HepG2 (cell line): ENCODE data around the gene FAM20A. TPM values are rescaled to one million over a fixed set of nuclear protein-coding genes. Genes with fewer than 3 reads are reported as not detected.

Source experiments
- ATAC-seq: fragments of 200-7000 bp; cut with Tn5 transposase; 3 replicates; pipeline ENCODE4 v1.9.1; 2020; ENCODE audit warnings: mild to moderate bottlenecking, moderate library complexity
- BruUV-seq: library from RNA; stranded (reverse); fragments of 400-500 nt; replicated peaks from 2 replicates; lab custom pipeline; 2021; lab: Mats Ljungman, UMichigan
- CTCF ChIA-PET: fragments of 300-600 bp; formaldehyde crosslinking; extraction: SDS; loops from one replicate; lab custom pipeline; 2021; ENCODE audit warnings: low total read pairs, inconsistent platforms, low intra/inter-chr PET ratio; lab: Yijun Ruan, JAX
- POLR2A ChIA-PET: fragments of 350-600 bp; sonication (Branson Sonifier 250); formaldehyde crosslinking; loops from one replicate; lab custom pipeline; 2020; ENCODE audit warnings: antibody characterized with exemption, inconsistent platforms; lab: Yijun Ruan, JAX
- DNase-seq: peaks from one replicate; pipeline ENCODE4 v3.0.0-alpha.2; 2015; ENCODE audit warnings: low spot score
- FAIRE-seq: peaks from 3 replicates; lab custom pipeline; 2011; peaks lifted over from hg19 to GRCh38; lab: Jason Lieb, UNC
- H2AFZ ChIP-seq: one replicate; pipeline ENCODE4 v1.6.1; 2011; ENCODE audit warnings: low read length, inconsistent platforms
- H3K27ac ChIP-seq: fragments of 300-600 bp; 3 replicates; pipeline ENCODE4 v1.8.0; 2011; ENCODE audit warnings: mixed run types, mild to moderate bottlenecking, mixed read lengths, low read length, inconsistent platforms; ENCODE audit not compliant: insufficient read depth; ENCODE audit errors: extremely low read length
- H3K27me3 ChIP-seq, 2 experiments: fragments of 200-600 bp in 1 of 2; 2 replicates in 1 of 2; 3 replicates in 1 of 2; pipeline versions ENCODE4 v1.6.0 to v1.8.0; 2011; ENCODE audit warnings: low read length in 2 of 2, mild to moderate bottlenecking in 2 of 2, moderate library complexity in 2 of 2, inconsistent platforms in 1 of 2; ENCODE audit not compliant: insufficient read depth in 2 of 2, control insufficient read depth in 1 of 2
- H3K36me3 ChIP-seq, 2 experiments: fragments of 200-600 bp in 1 of 2; replicated peaks in 1 of 2; 2 replicates in 1 of 2; 3 replicates in 1 of 2; pipeline versions ENCODE4 v1.5.1 to v1.8.0; 2011; ENCODE audit warnings: low read length in 2 of 2, inconsistent platforms in 1 of 2; ENCODE audit not compliant: insufficient read depth in 2 of 2, control insufficient read depth in 1 of 2
- H3K4me1 ChIP-seq: 2 replicates; pipeline ENCODE4 v1.5.1; 2012; ENCODE audit warnings: low read length, inconsistent platforms; ENCODE audit not compliant: insufficient read depth
- H3K4me2 ChIP-seq: 2 replicates; pipeline ENCODE4 v1.6.0; 2011; ENCODE audit warnings: low read depth, low read length, inconsistent platforms
- H3K4me3 ChIP-seq, 3 experiments: fragments of 200-600 bp in 1 of 3; sonication (generic), shearing (Covaris generic) in 1 of 3; replicated peaks in 1 of 3; 2 replicates each; pipeline ENCODE4 v1.5.1; 2011 to 2016; ENCODE audit warnings: low read length in 3 of 3, inconsistent platforms in 2 of 3, low read depth in 2 of 3, mild to moderate bottlenecking in 2 of 3, control low read depth in 1 of 3, mixed read lengths in 1 of 3; ENCODE audit not compliant: insufficient read depth in 1 of 3
- H3K79me2 ChIP-seq: one replicate; pipeline ENCODE4 v1.6.1; 2011; ENCODE audit warnings: low read length, inconsistent platforms; ENCODE audit not compliant: insufficient read depth
- H3K9ac ChIP-seq: 2 replicates; pipeline ENCODE4 v1.6.0; 2011; ENCODE audit warnings: mild to moderate bottlenecking, low read depth, low read length, inconsistent platforms; ENCODE audit not compliant: insufficient read depth
- H3K9me3 ChIP-seq: 2 replicates; pipeline ENCODE4 v1.5.1; 2012; ENCODE audit warnings: mild to moderate bottlenecking, low read length
- H4K20me1 ChIP-seq: 2 replicates; pipeline ENCODE4 v1.6.0; 2011; ENCODE audit warnings: inconsistent platforms, mild to moderate bottlenecking, low read length, moderate library complexity; ENCODE audit not compliant: insufficient read depth
- ETV5 ChIP-seq: IDR thresholded peaks from 2 replicates; pipeline ENCODE4 v1.6.1; 2018; ENCODE audit warnings: missing biosample characterization, missing genetic modification reagents, inconsistent platforms, borderline replicate concordance
- GFI1 ChIP-seq: sonication (generic); formaldehyde crosslinking; IDR thresholded peaks from 2 replicates; pipeline ENCODE4 v1.5.0; 2020; ENCODE audit warnings: missing genetic modification reagents, mild to moderate bottlenecking, borderline replicate concordance
- MIER3 ChIP-seq: IDR thresholded peaks from 2 replicates; pipeline ENCODE4 v1.6.1; 2016; ENCODE audit warnings: missing compliant biosample characterization, borderline replicate concordance
- PAXIP1 ChIP-seq: sonication (generic); formaldehyde crosslinking; conservative IDR thresholded peaks from 2 replicates; pipeline ENCODE4 v1.4.0; 2020; ENCODE audit warnings: mild to moderate bottlenecking, missing genetic modification reagents, moderate library complexity
- PITX1 ChIP-seq: sonication (generic); formaldehyde crosslinking; IDR thresholded peaks from 2 replicates; pipeline ENCODE4 v1.5.1; 2020; ENCODE audit warnings: mild to moderate bottlenecking, missing genetic modification reagents
- PPARG ChIP-seq: conservative IDR thresholded peaks from 2 replicates; pipeline ENCODE4 v1.6.1; 2016; ENCODE audit warnings: missing biosample characterization, missing genetic modification reagents
- TEF ChIP-seq: sonication (generic); formaldehyde crosslinking; IDR thresholded peaks from 2 replicates; pipeline ENCODE4 v1.5.0; 2020; ENCODE audit warnings: missing genetic modification reagents
- TFE3 ChIP-seq: IDR thresholded peaks from 2 replicates; pipeline ENCODE4 v1.6.1; 2016
- ZNF329 ChIP-seq: sonication (generic); formaldehyde crosslinking; IDR thresholded peaks from 2 replicates; pipeline ENCODE4 v1.9.0; 2021; ENCODE audit warnings: low read depth, mild to moderate bottlenecking, missing genetic modification reagents
- ZNF362 ChIP-seq: sonication (generic); formaldehyde crosslinking; IDR thresholded peaks from 2 replicates; pipeline ENCODE4 v1.4.0; 2020; ENCODE audit warnings: missing genetic modification reagents, mild to moderate bottlenecking, borderline replicate concordance
- WGBS: methylation state at CpG from one replicate; pipeline ENCODE4 v1.1.6; 2017; ENCODE audit warnings: low lambda C conversion rate; 5-methylcytosine and 5-hydroxymethylcytosine counted together
- in situ Hi-C: cut with HindIII; loops from 2 replicates; pipeline ENCODE4 v1.10.0; 2017; ENCODE audit warnings: low pct_unique_long_range_greater_than_20kb; ENCODE audit not compliant: extremely low pct_ligation_motif_present
- intact Hi-C: fragments of 100-400 bp; cut with micrococcal nuclease; formaldehyde crosslinking; loops from one replicate; pipeline ENCODE4 v1.10.0; 2022; ENCODE audit not compliant: unreplicated experiment
- polyA plus RNA-seq, 8 experiments: library from polyadenylated mRNA; depleted of rRNA in 3 of 8; stranded (reverse) in 7 of 8; unstranded in 1 of 8; fragments of >200 nt; fragmentation: Illumina TruSeq in 4 of 8; extraction: Trizol in 4 of 8; gene quantifications; 2 replicates each; pipeline versions ENCODE4 v1.2.1 to v1.2.3, GENCODE V29; 2011 to 2016; ENCODE audit warnings: low read depth in 4 of 8, missing spikeins in 1 of 8, mixed read lengths in 1 of 8; ENCODE audit not compliant: insufficient read depth in 1 of 8
- total RNA-seq, 5 experiments: library from RNA; depleted of rRNA; stranded (reverse); fragments of >200 nt; fragmentation: Illumina TruSeq; extraction: Trizol; gene quantifications; 2 replicates each; pipeline ENCODE4 v1.2.3, GENCODE V29; 2016; ENCODE audit warnings: low read depth in 1 of 5
- TF ChIP-seq, protein P1 (sequence below): sonication (generic); formaldehyde crosslinking; IDR thresholded peaks from 2 replicates; pipeline ENCODE4 v1.8.0; 2022; ENCODE audit warnings: mild to moderate bottlenecking, missing genetic modification reagents

The FAM20A gene
- total and polyA plus RNA-seq, 2 of the 13 experiments (the other 11 are each of a cell fraction or from before 2014, with no cell fraction given), result 9.3 to 20.7 TPM

DNA sequence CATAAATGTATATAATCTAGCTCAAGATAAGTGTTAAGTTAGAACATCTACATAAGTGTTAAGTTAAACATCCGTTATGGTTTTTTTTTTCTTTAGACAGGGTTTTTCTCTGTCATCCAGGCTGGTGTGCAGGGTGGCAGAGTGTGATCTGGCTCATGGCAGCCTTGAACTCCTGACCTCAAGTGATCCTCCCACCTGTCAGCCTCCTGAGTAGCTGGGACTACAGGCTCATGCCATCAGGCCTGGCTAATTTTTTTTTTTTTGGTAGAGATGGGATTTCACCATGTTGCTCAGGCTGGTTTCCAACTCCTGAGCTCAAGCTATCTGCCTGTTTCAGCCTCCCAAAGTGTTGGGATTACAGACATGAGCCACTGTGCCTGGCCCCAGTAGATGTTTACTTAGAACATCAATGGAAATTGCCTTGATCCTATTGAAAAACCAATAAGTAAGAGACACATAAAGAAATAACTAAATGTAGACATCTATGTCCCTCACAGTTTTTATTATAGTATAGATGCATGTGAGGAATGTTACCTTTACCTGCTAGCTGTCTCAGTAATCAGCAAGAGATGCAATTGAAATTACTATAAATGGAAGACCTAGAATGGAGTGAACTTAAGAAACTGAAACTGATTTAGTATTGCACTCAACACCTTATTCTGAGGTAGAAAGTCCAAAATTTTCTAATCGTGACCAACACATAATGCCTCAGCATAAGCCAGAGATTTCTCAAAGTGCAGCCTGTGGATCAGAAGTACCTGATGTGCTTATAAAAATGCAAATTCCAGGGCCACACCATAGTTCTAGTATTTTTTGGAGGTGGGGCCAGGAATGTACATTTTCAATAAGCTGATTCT lies 5.5 kb upstream of the FAM20A start:
- intact Hi-C loops, result no loop called here
- Histone ChIP-seq H3K4me1 (peaks cover 37% of the 10 kb centered on the region), H3K4me3 (no peak overlapping the region), H4K20me1 (no peaks in the 10 kb centered on the region), H3K27me3 (peaks cover 2 to 9% of the 10 kb centered on the region in 2 experiments; a peak in 1 of 5 replicates), H3K27ac (peak overlapping the region; percentile 36), H3K9ac (no peak overlapping the region), H3K79me2 (no peaks in the 10 kb centered on the region), H2AFZ (no peak overlapping the region), H3K36me3 (no peaks in the 10 kb centered on the region), H3K4me2 (0 out of 2 replicates have a peak overlapping the region, but pooled peaks have one; percentile 5), H3K9me3 (peaks cover 23% of the 10 kb centered on the region)
- no TSS peak for BruUV-seq
- ChIA-PET CTCF (no interaction called here), POLR2A (interaction anchor here (0.9 to 1.8 kb wide), 4 partner anchors 8 to 26 kb away, joined by 3 to 4 read pairs (median 4); no protein-coding TSS in a partner anchor)
- ATAC-seq, result peak; percentile 92
- in situ Hi-C loops, result no loop called here
- WGBS, result 9% methylated on average over 2 of the region's 2 CpGs
- DNase-seq, result peak; percentile 65
- peak; percentile 56 for FAIRE-seq
- TF ChIP-seq PITX1 (peak; percentile 80), ETV5 (peak; percentile 66; the same call in 1 of the 2 replicates), MIER3 (peak; percentile 2; the same call in 1 of the 2 replicates), GFI1 (peak; percentile 64; the same call in 1 of the 2 replicates), PAXIP1 (CRISPR knock-in tag) (peak; percentile 67; the same call in 1 of the 2 replicates), ZNF329 (CRISPR knock-in tag) (no peak), ZNF362 (CRISPR knock-in tag) (peak; percentile 98), PPARG (peak; percentile 37; the same call in 1 of the 2 replicates), TEF (no peak), TFE3 (CRISPR knock-in tag) (0 out of 2 replicates have a peak, but pooled peaks have one; percentile 13)
- TF ChIP-seq, protein P1, sequence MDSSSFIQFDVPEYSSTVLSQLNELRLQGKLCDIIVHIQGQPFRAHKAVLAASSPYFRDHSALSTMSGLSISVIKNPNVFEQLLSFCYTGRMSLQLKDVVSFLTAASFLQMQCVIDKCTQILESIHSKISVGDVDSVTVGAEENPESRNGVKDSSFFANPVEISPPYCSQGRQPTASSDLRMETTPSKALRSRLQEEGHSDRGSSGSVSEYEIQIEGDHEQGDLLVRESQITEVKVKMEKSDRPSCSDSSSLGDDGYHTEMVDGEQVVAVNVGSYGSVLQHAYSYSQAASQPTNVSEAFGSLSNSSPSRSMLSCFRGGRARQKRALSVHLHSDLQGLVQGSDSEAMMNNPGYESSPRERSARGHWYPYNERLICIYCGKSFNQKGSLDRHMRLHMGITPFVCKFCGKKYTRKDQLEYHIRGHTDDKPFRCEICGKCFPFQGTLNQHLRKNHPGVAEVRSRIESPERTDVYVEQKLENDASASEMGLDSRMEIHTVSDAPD (CRISPR knock-in tag), result peak; percentile 69
